Activated CD4-positive, alpha-beta memory T cell treated with anti-CD3 and anti-CD28 coated beads, Interleukin-2, amount 10 ng/mL, durations not matched to agents 7 days and 5 days (primary cell): ENCODE results near the gene SLC44A2. TPM values are rescaled to one million over a fixed set of nuclear protein-coding genes. Genes with fewer than 3 reads are reported as not detected.

Source experiments
- CTCF ChIA-PET: fragments of 350-600 bp; sonication (Branson Sonifier 250); formaldehyde crosslinking; loops from one replicate; lab custom pipeline; 2021; ENCODE audit warnings: antibody characterized with exemption, inconsistent platforms; lab: Charles Lee
- POLR2A ChIA-PET: fragments of 350-600 bp; sonication (Branson Sonifier 250); formaldehyde crosslinking; loops from one replicate; lab custom pipeline; 2021; ENCODE audit warnings: antibody characterized with exemption; lab: Charles Lee
- DNase-seq: peaks from one replicate; pipeline ENCODE4 v3.0.0-alpha.2; 2020
- H3K27ac Mint-ChIP-seq: one replicate; pipeline ENCODE4 v1.8.0; 2021; ENCODE audit warnings: mild to moderate bottlenecking, mixed read lengths
- H3K27me3 Mint-ChIP-seq: one replicate; pipeline ENCODE4 v1.8.0; 2021; ENCODE audit warnings: mixed read lengths
- H3K36me3 Mint-ChIP-seq: one replicate; pipeline ENCODE4 v1.8.0; 2021; ENCODE audit warnings: low read depth, mixed read lengths
- H3K4me1 Mint-ChIP-seq: one replicate; pipeline ENCODE4 v1.8.0; 2021; ENCODE audit warnings: mixed read lengths
- H3K4me3 Mint-ChIP-seq: one replicate; pipeline ENCODE4 v1.8.0; 2021; ENCODE audit warnings: mild to moderate bottlenecking, mixed read lengths
- H3K9me3 Mint-ChIP-seq: one replicate; pipeline ENCODE4 v1.8.0; 2021; ENCODE audit warnings: mixed read lengths
- total RNA-seq, 2 experiments: library from RNA; stranded (reverse); gene quantifications; one replicate each; pipeline ENCODE4 v1.2.3, GENCODE V29; 2021

The SLC44A2 gene
- total RNA-seq, 2 experiments from 2014 or later = 147 to 152 TPM

DNA sequence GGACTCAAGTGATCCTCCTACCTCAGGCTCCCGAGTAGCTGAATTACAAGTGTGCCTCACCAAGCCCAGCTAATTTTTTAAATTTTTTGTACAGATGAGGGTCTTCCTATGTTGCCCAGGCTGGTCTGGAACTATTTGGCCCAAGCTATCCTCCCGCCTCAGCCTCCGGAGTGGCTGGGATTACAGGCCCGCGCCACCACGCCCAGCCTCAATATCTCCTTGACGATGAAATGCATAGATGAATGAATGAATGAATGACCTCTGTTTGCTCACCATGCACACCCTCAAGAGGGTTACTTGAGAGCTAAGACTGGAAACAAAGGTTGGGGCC lies 23.4 kb upstream of the SLC44A2 start:
- H3K27me3 Mint-ChIP-seq = peaks cover 3% of the 10 kb centered on the region
- no peaks in the 10 kb centered on the region for H3K9me3 Mint-ChIP-seq
- peaks cover 24% of the 10 kb centered on the region for H3K4me1 Mint-ChIP-seq
- DNase-seq = no peak
- peak overlapping the region; percentile 31 for H3K4me3 Mint-ChIP-seq
- peaks cover 18% of the 10 kb centered on the region for H3K36me3 Mint-ChIP-seq
- POLR2A ChIA-PET = interaction anchor here (0.7 to 4.3 kb wide), 16 partner anchors 10 to 492 kb away, joined by 3 to 41 read pairs (median 6); partner anchors contain the start of genes ATG4D, CDKN2D, KRI1 and SLC44A2
- peak overlapping the region; percentile 43 for H3K27ac Mint-ChIP-seq
- CTCF ChIA-PET = interaction anchor here (0.6 to 4.0 kb wide), 9 partner anchors 17 to 325 kb away, joined by 3 to 39 read pairs (median 4); partner anchors contain the start of gene DNM2

DNA sequence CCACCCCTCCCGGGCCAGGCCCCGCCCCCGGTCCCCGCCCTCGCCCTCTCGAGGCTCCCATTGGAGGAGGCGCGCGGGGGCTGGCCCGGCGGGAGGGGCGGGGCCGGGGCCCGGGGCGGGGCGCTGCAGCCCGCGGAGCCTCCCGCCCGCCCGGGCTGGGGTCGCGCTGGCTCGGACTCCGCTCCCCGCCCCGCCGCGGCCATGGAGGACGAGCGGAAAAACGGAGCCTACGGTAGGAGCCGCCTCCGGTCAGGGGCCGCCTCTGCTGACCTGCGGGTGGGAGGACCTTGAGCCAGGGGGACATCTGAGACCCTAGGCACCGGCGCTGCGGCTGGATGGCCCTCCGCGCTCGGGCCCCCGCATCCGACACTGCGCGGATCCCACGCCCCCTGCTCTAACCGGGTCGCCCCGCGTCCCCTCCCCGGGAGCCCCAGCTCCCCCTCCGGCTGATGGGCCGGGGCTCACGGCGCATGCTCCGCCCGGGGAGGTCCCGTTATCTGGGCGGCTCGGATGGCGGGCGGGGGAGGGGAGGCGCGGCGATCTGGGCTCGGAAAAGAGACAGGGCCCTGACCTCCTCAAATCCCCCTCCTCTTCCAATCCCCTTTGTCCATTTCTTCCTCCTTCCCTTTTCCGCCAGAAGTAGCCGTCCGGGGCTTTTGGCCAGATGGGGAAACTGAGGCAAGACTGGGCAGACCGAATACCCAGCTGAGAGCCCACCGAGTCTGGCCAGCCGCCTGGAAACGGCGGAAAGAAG lies 22.8 kb upstream of the SLC44A2 start:
- ChIA-PET CTCF (interaction anchor here (0.6 to 4.0 kb wide), 10 partner anchors 17 to 326 kb away, joined by 3 to 39 read pairs (median 4); partner anchors contain the start of gene DNM2), POLR2A (interaction anchor here (0.7 to 4.3 kb wide), 24 partner anchors 8 to 492 kb away, joined by 3 to 41 read pairs (median 7); partner anchors contain the start of genes ATG4D, CDKN2D, DNM2 and KRI1)
- Mint-ChIP-seq H3K4me1 (peaks cover 25% of the 10 kb centered on the region), H3K27ac (peak overlapping the region; percentile 99), H3K4me3 (peak overlapping the region; percentile 95), H3K27me3 (peaks cover 3% of the 10 kb centered on the region), H3K9me3 (no peaks in the 10 kb centered on the region), H3K36me3 (peaks cover 18% of the 10 kb centered on the region)
- peak; percentile 91 for DNase-seq

DNA sequence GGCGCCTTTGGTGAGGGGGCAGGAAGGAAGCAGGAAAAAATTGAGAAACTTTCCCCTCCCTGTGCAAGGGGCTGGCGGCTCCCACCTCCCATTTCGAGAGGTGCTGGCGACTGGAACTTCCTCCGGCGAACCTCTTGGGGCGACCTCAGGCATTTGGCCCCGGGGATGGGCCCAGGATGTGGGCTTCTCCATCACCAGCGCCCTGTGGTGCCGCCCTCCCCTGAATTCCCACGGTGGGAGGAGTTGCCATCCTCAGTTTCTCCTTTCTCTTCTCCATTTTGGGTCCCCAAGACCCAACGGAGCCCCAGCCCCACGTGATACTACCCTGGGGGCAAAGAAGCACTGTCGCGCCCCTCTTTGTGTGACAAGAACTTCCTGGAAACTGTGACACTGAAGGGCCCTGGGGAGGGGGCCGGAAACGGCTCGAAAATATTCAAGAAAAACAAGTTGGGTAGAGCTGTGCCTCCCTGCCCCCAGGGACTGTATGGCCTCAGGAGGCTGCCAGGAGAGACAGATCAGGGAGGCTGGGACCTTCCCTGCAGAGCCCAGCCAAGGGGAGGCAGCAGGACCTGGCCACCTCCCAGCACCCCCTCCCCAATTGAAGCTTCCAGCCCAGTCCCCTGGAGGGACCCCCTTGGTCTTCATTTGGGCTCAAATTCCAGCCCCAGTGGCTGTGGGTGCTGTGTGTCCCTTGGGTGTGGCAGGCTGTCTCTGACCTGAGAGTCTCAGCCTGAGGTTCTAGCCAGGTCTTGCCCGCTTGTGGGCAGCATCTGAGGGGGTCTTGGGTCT lies 22.1 kb upstream of the SLC44A2 start:
- H3K9me3 Mint-ChIP-seq = no peaks in the 10 kb centered on the region
- peak; percentile 87 for DNase-seq
- peaks cover 18% of the 10 kb centered on the region for H3K36me3 Mint-ChIP-seq
- H3K4me3 Mint-ChIP-seq = peak overlapping the region; percentile 95
- ChIA-PET CTCF (interaction anchor here (1.1 to 4.0 kb wide), 4 partner anchors 23 to 114 kb away, joined by 3 to 39 read pairs (median 9); no protein-coding TSS in a partner anchor), POLR2A (interaction anchor here (0.7 to 4.3 kb wide), 32 partner anchors 8 to 491 kb away, joined by 3 to 41 read pairs (median 6); partner anchors contain the start of genes CDKN2D, DNM2, KRI1 and QTRT1)
- H3K27ac Mint-ChIP-seq = peak overlapping the region; percentile 99
- peaks cover 3% of the 10 kb centered on the region for H3K27me3 Mint-ChIP-seq
- H3K4me1 Mint-ChIP-seq = peaks cover 25% of the 10 kb centered on the region

DNA sequence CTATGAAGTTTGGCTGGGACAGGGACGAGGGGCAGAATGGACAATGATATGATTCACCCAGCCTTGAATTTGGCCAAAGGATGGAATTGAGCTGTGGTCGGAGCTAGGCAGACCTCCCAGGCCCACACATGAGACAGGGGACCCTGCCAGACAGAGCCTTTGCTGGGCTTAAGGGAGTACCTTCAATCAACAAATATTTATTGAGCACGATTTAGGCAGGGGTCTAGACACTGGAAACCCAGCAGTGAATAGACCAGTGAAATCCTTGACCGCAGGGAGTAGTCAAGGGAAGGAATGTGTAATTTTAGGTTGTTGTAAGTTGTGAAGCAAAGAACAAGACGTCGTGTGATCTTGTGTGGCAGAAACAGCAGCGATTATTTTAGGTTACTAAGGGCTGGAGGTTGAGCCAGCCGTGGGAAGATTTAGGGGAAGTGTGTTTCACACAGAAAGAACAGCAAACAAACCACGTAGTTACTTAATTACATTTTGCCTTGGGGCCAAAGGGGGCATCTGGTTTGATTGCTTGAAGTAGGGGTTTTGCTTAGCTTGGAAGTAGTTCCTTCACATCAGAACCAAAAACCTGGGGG lies 21.4 kb upstream of the SLC44A2 start:
- ChIA-PET CTCF (interaction anchor here (0.6 to 4.0 kb wide), 4 partner anchors 21 to 113 kb away, joined by 3 to 39 read pairs (median 10); no protein-coding TSS in a partner anchor), POLR2A (interaction anchor here (0.7 to 4.3 kb wide), 30 partner anchors 8 to 490 kb away, joined by 3 to 41 read pairs (median 6); partner anchors contain the start of genes CDKN2D, DNM2, KRI1 and QTRT1)
- DNase-seq = peak; percentile 32
- Mint-ChIP-seq H3K27ac (peak overlapping the region; percentile 99), H3K4me1 (peaks cover 25% of the 10 kb centered on the region), H3K4me3 (peak overlapping the region; percentile 95), H3K9me3 (no peaks in the 10 kb centered on the region), H3K36me3 (peaks cover 18% of the 10 kb centered on the region), H3K27me3 (peaks cover 3% of the 10 kb centered on the region)

DNA sequence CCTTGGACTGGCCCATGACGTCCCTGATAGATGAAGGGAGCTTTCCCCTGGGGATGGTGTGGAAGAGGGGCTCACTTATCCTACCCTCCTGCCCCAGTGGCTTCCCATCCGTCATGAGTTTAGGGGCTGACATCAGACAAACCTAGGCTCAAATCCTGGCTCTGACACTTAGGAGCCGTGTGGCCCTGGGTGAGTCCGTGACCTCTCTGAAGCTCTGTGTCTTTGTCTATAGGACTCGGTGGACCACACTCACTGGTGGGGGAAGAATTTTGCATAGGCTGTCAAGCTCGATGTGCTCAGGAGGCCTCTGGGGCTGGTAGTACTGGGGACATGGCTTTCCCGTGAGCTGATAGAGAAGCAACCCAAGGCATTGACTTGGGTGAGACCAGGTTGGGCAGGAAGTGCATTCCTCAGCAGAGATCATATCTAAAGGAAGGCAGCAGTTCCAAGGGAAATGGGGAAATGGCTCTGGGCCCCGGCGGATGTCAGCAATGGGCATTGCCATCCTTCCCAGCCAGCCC lies 20.8 kb upstream of the SLC44A2 start:
- ChIA-PET POLR2A (interaction anchor here (0.7 to 4.3 kb wide), 24 partner anchors 7 to 113 kb away, joined by 3 to 41 read pairs (median 7); partner anchors contain the start of genes CDKN2D, DNM2, KEAP1 and KRI1), CTCF (interaction anchor here (0.5 to 4.0 kb wide), 4 partner anchors 21 to 201 kb away, joined by 3 to 39 read pairs (median 10); no protein-coding TSS in a partner anchor)
- no peaks in the 10 kb centered on the region for H3K9me3 Mint-ChIP-seq
- peaks cover 18% of the 10 kb centered on the region for H3K36me3 Mint-ChIP-seq
- peaks cover 25% of the 10 kb centered on the region for H3K4me1 Mint-ChIP-seq
- no peak for DNase-seq
- H3K27me3 Mint-ChIP-seq = peaks cover 3% of the 10 kb centered on the region
- H3K4me3 Mint-ChIP-seq = peak overlapping the region; percentile 95
- H3K27ac Mint-ChIP-seq = peak overlapping the region; percentile 99

DNA sequence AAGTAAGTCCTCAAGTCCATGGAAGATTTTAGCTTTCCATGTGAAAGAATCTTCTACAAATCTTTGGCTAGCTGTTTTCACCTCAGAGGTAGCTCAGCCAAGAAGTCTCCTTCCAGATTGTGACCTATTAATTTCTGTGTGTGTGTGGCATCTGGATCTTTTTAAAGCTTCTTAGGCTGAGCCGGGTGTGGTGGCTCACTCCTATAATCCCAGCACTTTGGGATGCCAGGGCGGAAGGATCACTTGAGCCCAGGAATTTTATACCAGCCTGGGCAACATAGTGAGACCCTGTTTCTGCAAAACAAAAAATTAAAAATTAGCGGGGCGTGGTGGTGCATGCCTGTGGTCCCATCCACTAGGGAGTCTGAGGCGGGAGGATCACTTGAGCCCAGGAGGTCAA lies 13.4 kb upstream of the SLC44A2 start:
- Mint-ChIP-seq H3K36me3 (peaks cover 15% of the 10 kb centered on the region), H3K9me3 (no peaks in the 10 kb centered on the region)

DNA sequence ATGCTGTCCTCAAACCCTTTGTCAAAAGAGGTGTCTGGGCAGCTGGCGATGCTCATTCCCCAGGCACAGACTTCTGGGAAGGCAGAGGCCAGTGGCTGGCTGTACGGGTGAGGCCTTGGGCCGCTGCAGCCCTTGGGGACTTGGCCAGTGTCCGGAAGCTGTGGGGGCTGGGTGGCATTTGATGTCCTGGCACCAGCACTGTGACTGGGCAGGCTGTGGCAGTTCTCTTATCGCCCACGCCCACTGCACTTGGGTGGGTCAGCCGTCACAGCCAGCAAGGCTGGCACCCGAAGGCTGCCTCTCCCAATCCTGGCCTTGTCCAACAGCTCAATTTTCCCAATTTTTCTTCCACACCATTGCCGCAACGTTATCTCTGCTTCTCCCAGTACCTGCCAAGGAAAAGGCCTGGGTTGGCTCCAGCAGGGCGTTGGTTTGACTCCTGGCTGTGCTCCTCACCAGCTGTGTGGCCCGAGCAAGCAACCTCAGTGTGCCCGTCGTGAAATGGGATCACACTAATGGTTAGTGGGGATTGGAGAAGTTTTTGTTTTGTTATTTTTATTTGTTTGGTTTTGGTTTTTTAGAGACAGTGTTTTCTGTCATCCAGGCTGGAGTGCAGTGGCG lies 12.7 kb upstream of the SLC44A2 start:
- Mint-ChIP-seq H3K4me1 (peaks cover 28% of the 10 kb centered on the region), H3K9me3 (no peaks in the 10 kb centered on the region), H3K4me3 (no peak overlapping the region), H3K36me3 (peaks cover 16% of the 10 kb centered on the region), H3K27ac (no peak overlapping the region), H3K27me3 (no peaks in the 10 kb centered on the region)
- ChIA-PET POLR2A (interaction anchor here (0.8 to 2.6 kb wide), 5 partner anchors 10 to 40 kb away, joined by 3 to 21 read pairs (median 5); partner anchors contain the start of gene SLC44A2), CTCF (interaction anchor here (2.1 kb wide), 1 partner anchor 32 kb away, joined by 7 read pairs; no protein-coding TSS in a partner anchor)
- no peak for DNase-seq

More for the DNA sequence above, 13.4 kb upstream of the SLC44A2 start:
- Mint-ChIP-seq H3K27me3 (no peaks in the 10 kb centered on the region), H3K4me1 (peaks cover 26% of the 10 kb centered on the region), H3K27ac (no peak overlapping the region), H3K4me3 (no peak overlapping the region)
- DNase-seq = no peak
- ChIA-PET POLR2A (interaction anchor here (0.8 to 2.6 kb wide), 5 partner anchors 9 to 41 kb away, joined by 3 to 21 read pairs (median 5); partner anchors contain the start of gene SLC44A2), CTCF (interaction anchor here (0.6 to 2.1 kb wide), 3 partner anchors 31 to 36 kb away, joined by 3 to 7 read pairs (median 5); no protein-coding TSS in a partner anchor)

DNA sequence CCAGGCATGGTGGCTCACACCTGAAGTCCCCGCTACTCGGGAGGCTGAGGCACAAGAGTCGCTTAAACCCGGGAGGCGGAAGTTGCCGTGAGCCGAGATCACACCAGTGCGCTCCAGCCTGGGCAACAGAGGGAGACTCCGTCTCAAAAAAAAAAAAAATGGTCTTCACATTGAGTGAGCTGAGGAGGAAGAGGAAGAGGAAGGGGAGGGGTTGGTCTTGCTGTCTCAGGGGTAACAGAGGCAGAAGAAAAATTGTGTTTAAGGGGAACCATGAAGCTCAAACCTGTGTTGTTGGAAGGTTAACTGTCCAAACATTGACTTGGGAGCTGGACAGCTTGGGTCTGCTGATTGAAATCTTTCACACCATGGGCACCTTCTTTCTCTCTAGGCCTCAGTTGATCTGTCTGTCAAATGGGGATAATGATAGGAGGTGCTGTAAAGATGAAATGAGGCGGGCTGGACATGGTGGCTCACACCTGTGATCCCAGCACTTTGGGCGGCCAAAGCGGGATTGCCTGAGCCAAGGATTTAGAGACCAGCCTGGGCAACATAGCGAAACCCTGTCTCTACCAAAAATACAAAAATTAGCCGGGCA lies 9.8 kb upstream of the SLC44A2 start:
- POLR2A ChIA-PET = interaction anchor here (5.1 kb wide), 1 partner anchor 12 kb away, joined by 31 read pairs; no protein-coding TSS in a partner anchor
- no peak for DNase-seq
- peaks cover 31% of the 10 kb centered on the region for H3K4me1 Mint-ChIP-seq
- H3K27me3 Mint-ChIP-seq = no peaks in the 10 kb centered on the region
- H3K4me3 Mint-ChIP-seq = no peak overlapping the region
- CTCF ChIA-PET = interaction anchor here (1.2 kb wide), 2 partner anchors 29 to 34 kb away, joined by 3 to 6 read pairs; no protein-coding TSS in a partner anchor
- H3K27ac Mint-ChIP-seq = peak overlapping the region; percentile 16
- no peaks in the 10 kb centered on the region for H3K9me3 Mint-ChIP-seq
- H3K36me3 Mint-ChIP-seq = peaks cover 23% of the 10 kb centered on the region

DNA sequence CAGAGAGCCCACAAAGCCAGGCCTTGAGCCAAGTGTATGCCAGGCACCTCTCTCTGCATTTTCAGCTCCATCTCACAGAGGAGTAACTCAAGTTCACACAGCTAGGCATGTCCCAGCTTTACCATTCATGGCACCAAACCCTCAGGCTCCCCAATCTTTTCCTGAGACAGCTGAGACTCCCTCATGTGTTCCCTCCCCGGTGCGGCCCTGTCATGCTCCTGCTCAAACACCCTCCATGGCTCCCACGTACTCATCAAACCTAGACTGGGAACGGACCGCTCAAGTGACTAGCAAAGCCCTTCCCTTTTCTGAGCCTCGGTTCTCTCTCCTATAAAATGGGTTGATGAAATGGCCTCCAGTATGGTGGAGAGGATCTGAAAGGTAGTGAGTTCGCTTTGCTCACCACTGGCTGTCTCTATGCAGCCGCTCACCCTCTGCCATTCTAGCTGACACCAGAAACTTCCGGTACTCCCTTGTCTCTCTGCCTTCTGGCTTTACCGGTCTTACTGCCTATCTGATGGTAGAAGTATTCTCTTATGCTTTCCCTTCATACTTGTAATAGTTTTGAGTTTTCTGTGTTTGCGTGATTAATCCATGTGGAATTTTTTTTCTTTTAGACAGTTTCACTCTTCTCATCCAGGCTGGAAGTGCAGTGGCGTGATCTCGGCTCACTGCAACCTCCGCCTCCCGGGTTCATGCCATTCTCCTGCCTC lies 7.8 kb upstream of the SLC44A2 start:
- CTCF ChIA-PET = interaction anchor here (0.6 kb wide), 1 partner anchor 27 kb away, joined by 3 read pairs; no protein-coding TSS in a partner anchor
- H3K9me3 Mint-ChIP-seq = no peaks in the 10 kb centered on the region
- H3K36me3 Mint-ChIP-seq = peaks cover 32% of the 10 kb centered on the region
- DNase-seq = no peak
- no peak overlapping the region for H3K27ac Mint-ChIP-seq
- no peaks in the 10 kb centered on the region for H3K27me3 Mint-ChIP-seq
- POLR2A ChIA-PET = interaction anchor here (5.1 kb wide), 1 partner anchor 14 kb away, joined by 31 read pairs; no protein-coding TSS in a partner anchor
- H3K4me3 Mint-ChIP-seq = no peak overlapping the region
- H3K4me1 Mint-ChIP-seq = peaks cover 42% of the 10 kb centered on the region

DNA sequence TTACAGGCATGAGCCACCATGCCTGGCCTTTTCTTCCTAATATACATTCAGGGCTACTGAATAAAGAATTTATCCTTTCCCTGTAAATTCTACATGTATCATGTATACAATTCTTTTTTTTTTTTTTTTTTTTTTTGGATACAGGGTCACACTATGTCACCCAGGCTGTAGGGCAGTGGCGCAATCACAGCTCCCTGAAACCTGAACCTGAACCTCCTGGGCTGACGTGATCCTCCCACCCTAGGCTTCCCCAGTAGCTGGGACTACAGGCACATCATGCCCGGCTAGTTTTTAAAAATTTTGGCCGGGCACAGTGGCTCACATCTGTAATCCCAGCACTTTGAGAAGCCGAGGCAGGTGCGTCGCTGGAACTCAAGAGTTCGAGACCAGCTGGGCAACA lies 6.5 kb upstream of the SLC44A2 start:
- no peak overlapping the region for H3K27ac Mint-ChIP-seq
- POLR2A ChIA-PET = interaction anchor here (0.7 to 5.1 kb wide), 2 partner anchors 9 to 15 kb away, joined by 3 to 31 read pairs; no protein-coding TSS in a partner anchor
- H3K9me3 Mint-ChIP-seq = no peaks in the 10 kb centered on the region
- CTCF ChIA-PET = interaction anchor here (0.7 to 2.8 kb wide), 2 partner anchors 9 to 38 kb away, joined by 3 to 17 read pairs; no protein-coding TSS in a partner anchor
- H3K4me1 Mint-ChIP-seq = peaks cover 50% of the 10 kb centered on the region
- peaks cover 24% of the 10 kb centered on the region for H3K36me3 Mint-ChIP-seq
- H3K4me3 Mint-ChIP-seq = no peak overlapping the region
- no peaks in the 10 kb centered on the region for H3K27me3 Mint-ChIP-seq
- DNase-seq = no peak
